Suprapubic skin (tissue), 4 donors: ENCODE data around the gene PLAGL1. TPM values are rescaled to one million over a fixed set of nuclear protein-coding genes. Genes with fewer than 3 reads are reported as not detected.
"Not testable (repeated sequence)": the region's sequence is repeated elsewhere in the genome, so short reads cannot be mapped to it uniquely, and the experiment has no call there.

Experiments
- DNase-seq, 2 donors: peaks; one replicate each; pipeline ENCODE4 v3.0.0-alpha.2; 2019; ENCODE audit warnings: low spot score in 2 of 2
- H3K27ac ChIP-seq: fragments of 200-600 bp; sonication (generic); one replicate; pipeline ENCODE4 v1.5.1; 2019
- H3K27me3 ChIP-seq: fragments of 200-600 bp; sonication (generic); one replicate; pipeline ENCODE4 v1.5.1; 2019
- H3K36me3 ChIP-seq: fragments of 200-600 bp; sonication (generic); one replicate; pipeline ENCODE4 v1.5.1; 2019
- H3K4me1 ChIP-seq: fragments of 200-600 bp; sonication (generic); one replicate; pipeline ENCODE4 v1.5.1; 2019
- H3K4me3 ChIP-seq: fragments of 200-600 bp; sonication (generic); one replicate; pipeline ENCODE4 v1.5.1; 2019; ENCODE audit warnings: mild to moderate bottlenecking
- H3K9me3 ChIP-seq: fragments of 200-600 bp; sonication (generic); one replicate; pipeline ENCODE4 v1.5.1; 2019
- CTCF ChIP-seq, 2 donors: fragments of 200-600 bp in 1 of 2; fragments of 450-650 bp in 1 of 2; sonication (generic) in 1 of 2; IDR thresholded peaks; one replicate each; pipeline ENCODE4 v1.5.1; 2016 to 2019; ENCODE audit warnings: antibody characterized with exemption in 2 of 2, mild to moderate bottlenecking in 1 of 2, moderate library complexity in 1 of 2
- EP300 ChIP-seq: sonication (generic); formaldehyde crosslinking; IDR thresholded peaks from one replicate; pipeline ENCODE4 v1.6.1; 2017; ENCODE audit warnings: antibody characterized with exemption
- POLR2A ChIP-seq, 2 donors: fragments of 450-650 bp; IDR thresholded peaks; one replicate each; pipeline ENCODE4 v1.6.1; 2017; ENCODE audit warnings: antibody characterized with exemption in 2 of 2, mild to moderate bottlenecking in 2 of 2, moderate library complexity in 2 of 2
- POLR2AphosphoS5 ChIP-seq, 3 donors: sonication (generic); formaldehyde crosslinking; IDR thresholded peaks; one replicate each; pipeline ENCODE4 v1.6.1; 2017; ENCODE audit warnings: antibody characterized with exemption in 3 of 3
- WGBS: methylation state at CpG from one replicate; pipeline ENCODE4 v1.1.5; 2018; 5-methylcytosine and 5-hydroxymethylcytosine counted together
- total RNA-seq, 4 donors: library from RNA; depleted of rRNA; stranded (reverse); fragments of >200 nt; gene quantifications; one replicate each; pipeline ENCODE4 v1.1.0, GENCODE V29; 2016

PLAGL1 gene
- total RNA-seq, 4 donors from 2014 or later = 43.7 to 57.0 (median 51.2) TPM

- no peak overlapping the region for H3K4me3 ChIP-seq
- no peaks in the 10 kb centered on the region for H3K36me3 ChIP-seq
- DNase-seq = no peak
- no peak overlapping the region for H3K27ac ChIP-seq
- TF ChIP-seq POLR2A (IDR thresholded peaks at IDR 0.05) (no peak), CTCF (IDR thresholded peaks at IDR 0.05) (no peak), POLR2AphosphoS5 (IDR thresholded peaks at IDR 0.05) (no peak), EP300 (no peak)
- no peaks in the 10 kb centered on the region for H3K4me1 ChIP-seq
- 85% methylated on average over 3 of the region's 3 CpGs for WGBS
- no peaks in the 10 kb centered on the region for H3K9me3 ChIP-seq
- H3K27me3 ChIP-seq = no peaks in the 10 kb centered on the region
These were observed 71.7 kb downstream of the PLAGL1 start for GRCh38 chr6:143936347-143936746.

- no CpG with 5 or more reads among the region's 4 CpGs for WGBS
- H3K27ac ChIP-seq = no peak overlapping the region
- H3K36me3 ChIP-seq = no peaks in the 10 kb centered on the region
- no peak overlapping the region for H3K4me3 ChIP-seq
- DNase-seq = no peak
- no peaks in the 10 kb centered on the region for H3K4me1 ChIP-seq
- H3K9me3 ChIP-seq = peaks cover 4% of the 10 kb centered on the region
- H3K27me3 ChIP-seq = no peaks in the 10 kb centered on the region
- TF ChIP-seq EP300 (no peak), POLR2A (IDR thresholded peaks at IDR 0.05) (no peak), POLR2AphosphoS5 (IDR thresholded peaks at IDR 0.05) (no peak), CTCF (IDR thresholded peaks at IDR 0.05) (no peak)
These were observed 73.2 kb downstream of the PLAGL1 start for GRCh38 chr6:143934867-143935266.

- WGBS = 91% methylated on average over 1 of the region's 1 CpG
- Histone ChIP-seq H3K27me3 (no peaks in the 10 kb centered on the region), H3K4me3 (no peak overlapping the region), H3K36me3 (no peaks in the 10 kb centered on the region), H3K27ac (no peak overlapping the region), H3K9me3 (peaks cover 4% of the 10 kb centered on the region), H3K4me1 (no peaks in the 10 kb centered on the region)
- DNase-seq = no peak
- TF ChIP-seq EP300 (no peak), POLR2A (IDR thresholded peaks at IDR 0.05) (no peak), POLR2AphosphoS5 (IDR thresholded peaks at IDR 0.05) (no peak), CTCF (IDR thresholded peaks at IDR 0.05) (no peak)
These were observed 73.7 kb downstream of the PLAGL1 start for GRCh38 chr6:143934331-143934730.

GRCh38 chr6:143929975-143930374 lies 78.1 kb downstream of the PLAGL1 start:
- Histone ChIP-seq H3K4me1 (no peaks in the 10 kb centered on the region), H3K27ac (no peak overlapping the region)

GRCh38 chr6:143928853-143929252 lies 79.2 kb downstream of the PLAGL1 start:
- H3K27ac ChIP-seq = no peak overlapping the region
- TF ChIP-seq POLR2AphosphoS5 (IDR thresholded peaks at IDR 0.05) (no peak), POLR2A (IDR thresholded peaks at IDR 0.05) (no peak), CTCF (IDR thresholded peaks at IDR 0.05) (no peak), EP300 (no peak)
- no peaks in the 10 kb centered on the region for H3K36me3 ChIP-seq

More at GRCh38 chr6:143929975-143930374, 78.1 kb downstream of the PLAGL1 start:
- TF ChIP-seq POLR2AphosphoS5 (IDR thresholded peaks at IDR 0.05) (no peak), POLR2A (IDR thresholded peaks at IDR 0.05) (no peak), CTCF (IDR thresholded peaks at IDR 0.05) (no peak), EP300 (no peak)
- Histone ChIP-seq H3K27me3 (no peaks in the 10 kb centered on the region), H3K9me3 (peaks cover 4% of the 10 kb centered on the region), H3K36me3 (no peaks in the 10 kb centered on the region), H3K4me3 (no peak overlapping the region)
- no peak for DNase-seq

GRCh38 chr6:143917026-143917425 lies 91.0 kb downstream of the PLAGL1 start:
- WGBS = 93% methylated on average over 4 of the region's 4 CpGs
- not testable (repeated sequence) for DNase-seq, H3K36me3 ChIP-seq, H3K4me3 ChIP-seq, H3K27me3 ChIP-seq, H3K27ac ChIP-seq, H3K9me3 ChIP-seq, H3K4me1 ChIP-seq

More at GRCh38 chr6:143928853-143929252, 79.2 kb downstream of the PLAGL1 start:
- Histone ChIP-seq H3K4me1 (no peaks in the 10 kb centered on the region), H3K4me3 (no peak overlapping the region), H3K27me3 (no peaks in the 10 kb centered on the region), H3K9me3 (peaks cover 4% of the 10 kb centered on the region)
- WGBS = 90% methylated on average over 1 of the region's 1 CpG
- DNase-seq = no peak
